NB4 (cell line): ENCODE data around the gene DSPP.

ENCODE experiments used
- CTCF ChIP-seq: IDR thresholded peaks from one replicate; pipeline ENCODE4 v1.5.1; 2012; ENCODE audit warnings: low read depth, low read length
- MAX ChIP-seq: IDR thresholded peaks from 2 replicates; pipeline ENCODE4 v1.6.1; 2011; ENCODE audit warnings: low read depth, low read length

GRCh38 chr4:87574996-87575395 lies 33.3 kb upstream of the DSPP start:
- no peak for TF ChIP-seq CTCF
- TF ChIP-seq MAX, result no peak
